Neural cell (in vitro differentiated cells): ENCODE results near the gene CEMIP. TPM values are rescaled to one million over a fixed set of nuclear protein-coding genes. Genes with fewer than 3 reads are reported as not detected.

Source experiments
- H2AFZ ChIP-seq: fragments of 200-600, 300-800 bp; sonication (generic), shearing (Covaris generic); 2 replicates; pipeline ENCODE4 v1.6.0; 2014; ENCODE audit warnings: low read depth, mild to moderate bottlenecking, antibody characterized with exemption, low read length, moderate library complexity
- H3F3A ChIP-seq: fragments of 200-600 bp; shearing (Covaris generic); 2 replicates; pipeline ENCODE4 v1.6.1; 2016; ENCODE audit warnings: mild to moderate bottlenecking, moderate library complexity, mixed read lengths, antibody characterized with exemption, low read length; ENCODE audit not compliant: insufficient read depth, poor library complexity, severe bottlenecking
- H3K27ac ChIP-seq: fragments of 200-600, 300-800 bp; sonication (generic), shearing (Covaris generic); 2 replicates; pipeline ENCODE4 v1.5.1; 2014; ENCODE audit warnings: mild to moderate bottlenecking, low read length, moderate library complexity
- H3K27me3 ChIP-seq: fragments of 300-800, 200-600 bp; sonication (generic), shearing (Covaris generic); 2 replicates; pipeline ENCODE4 v1.6.0; 2014; ENCODE audit warnings: mild to moderate bottlenecking, low read depth, low read length, moderate library complexity; ENCODE audit not compliant: insufficient read depth
- H3K36me3 ChIP-seq: fragments of 300-800, 200-600 bp; sonication (generic), shearing (Covaris generic); 2 replicates; pipeline ENCODE4 v1.5.1; 2014; ENCODE audit warnings: mild to moderate bottlenecking, antibody characterized with exemption, low read length, moderate library complexity; ENCODE audit not compliant: insufficient read depth
- H3K4me2 ChIP-seq: fragments of 300-800, 200-600 bp; sonication (generic), shearing (Covaris generic); 2 replicates; pipeline ENCODE4 v1.6.0; 2014; ENCODE audit warnings: mild to moderate bottlenecking, low read length
- H3K4me3 ChIP-seq: fragments of 300-800, 200-600 bp; sonication (generic), shearing (Covaris generic); 2 replicates; pipeline ENCODE4 v1.5.1; 2014; ENCODE audit warnings: mild to moderate bottlenecking, low read length, moderate library complexity
- H3K79me2 ChIP-seq: fragments of 200-600 bp; shearing (Covaris generic); replicated peaks from 2 replicates; pipeline ENCODE4 v1.6.0; 2014; ENCODE audit warnings: mild to moderate bottlenecking, low read length, moderate library complexity; ENCODE audit not compliant: insufficient read depth
- H3K9ac ChIP-seq: fragments of 300-800, 200-600 bp; sonication (generic), shearing (Covaris generic); 2 replicates; pipeline ENCODE4 v1.6.1; 2016; ENCODE audit warnings: mild to moderate bottlenecking, low read length, mixed read lengths
- H3K9me2 ChIP-seq: fragments of 200-600 bp; shearing (Covaris generic); 2 replicates; pipeline ENCODE4 v1.6.1; 2016; ENCODE audit warnings: mild to moderate bottlenecking, low read length, mixed read lengths; ENCODE audit not compliant: insufficient read depth
- H3K9me3 ChIP-seq: fragments of 200-600, 300-800 bp; sonication (generic), shearing (Covaris generic); 2 replicates; pipeline ENCODE4 v1.6.1; 2016; ENCODE audit warnings: mild to moderate bottlenecking, mixed run types, low read length, moderate library complexity, mixed read lengths
- H4K20me1 ChIP-seq: fragments of 200-600 bp; shearing (Covaris generic); 2 replicates; pipeline ENCODE4 v1.6.1; 2016; ENCODE audit warnings: mild to moderate bottlenecking, mixed run types; ENCODE audit not compliant: insufficient read depth
- CTCF ChIP-seq: fragments of 450-650 bp; IDR thresholded peaks from 2 replicates; pipeline ENCODE4 v1.5.1; 2014; ENCODE audit warnings: antibody characterized with exemption, mild to moderate bottlenecking, moderate library complexity; ENCODE audit not compliant: poor library complexity, severe bottlenecking
- EP300 ChIP-seq: fragments of 450-650 bp; conservative IDR thresholded peaks from 2 replicates; pipeline ENCODE4 v1.6.1; 2014; ENCODE audit warnings: antibody characterized with exemption, mild to moderate bottlenecking, moderate library complexity; ENCODE audit not compliant: poor library complexity, severe bottlenecking
- EZH2 ChIP-seq: fragments of 200-600, 300-800 bp; shearing (Covaris generic), sonication (generic); IDR thresholded peaks from 2 replicates; pipeline ENCODE4 v1.6.1; 2014; ENCODE audit warnings: antibody characterized with exemption, low read length, borderline replicate concordance, mild to moderate bottlenecking; ENCODE audit not compliant: insufficient read depth, poor library complexity, severe bottlenecking
- MXI1 ChIP-seq: fragments of 450-650 bp; conservative IDR thresholded peaks from 2 replicates; pipeline ENCODE4 v1.6.1; 2014; ENCODE audit warnings: antibody characterized with exemption, mild to moderate bottlenecking; ENCODE audit not compliant: poor library complexity, severe bottlenecking
- POLR2AphosphoS5 ChIP-seq: IDR thresholded peaks from 2 replicates; pipeline ENCODE4 v1.6.1; 2012
- RAD21 ChIP-seq: fragments of 450-650 bp; conservative IDR thresholded peaks from 2 replicates; pipeline ENCODE4 v1.6.1; 2014; ENCODE audit warnings: antibody characterized with exemption, mild to moderate bottlenecking, moderate library complexity
- REST ChIP-seq: IDR thresholded peaks from 2 replicates; pipeline ENCODE4 v1.6.1; 2012; ENCODE audit warnings: borderline replicate concordance
- SMC3 ChIP-seq: fragments of 450-650 bp; conservative IDR thresholded peaks from 2 replicates; pipeline ENCODE4 v1.6.1; 2014; ENCODE audit warnings: antibody characterized with exemption, mild to moderate bottlenecking, moderate library complexity; ENCODE audit not compliant: poor library complexity
- TAF1 ChIP-seq: IDR thresholded peaks from 2 replicates; pipeline ENCODE4 v1.6.1; 2012; ENCODE audit warnings: low read depth
- polyA plus RNA-seq: library from polyadenylated mRNA; depleted of rRNA; stranded (reverse); fragments of >200 nt; gene quantifications from 2 replicates; pipeline ENCODE4 v1.2.3, GENCODE V29; 2014

The CEMIP gene
- polyA plus RNA-seq, 1 donor from 2014 or later: 0.04 TPM

- no peaks in the 10 kb centered on the region for H3K9me3 ChIP-seq
- no peaks in the 10 kb centered on the region for H3K36me3 ChIP-seq
- H3K27me3 ChIP-seq: no peaks in the 10 kb centered on the region
- no peak overlapping the region for H3K4me2 ChIP-seq
- no peaks in the 10 kb centered on the region for H3K79me2 ChIP-seq
- no peak overlapping the region for H3K27ac ChIP-seq
- no peak overlapping the region for H3K9ac ChIP-seq
- no peaks in the 10 kb centered on the region for H3K9me2 ChIP-seq
- no peak overlapping the region for H2AFZ ChIP-seq
- H4K20me1 ChIP-seq: no peaks in the 10 kb centered on the region
- H3K4me3 ChIP-seq: no peak overlapping the region
- no peak for TF ChIP-seq EZH2
- TF ChIP-seq MXI1: no peak
- TF ChIP-seq CTCF: no peak
- no peak for TF ChIP-seq RAD21
- TF ChIP-seq TAF1: no peak
- no peak for TF ChIP-seq EP300
- no peak for TF ChIP-seq POLR2AphosphoS5
- no peak for TF ChIP-seq REST
- TF ChIP-seq SMC3: no peak
- H3F3A ChIP-seq: no peaks in the 10 kb centered on the region
These were observed 52.5 kb downstream of the CEMIP start for GRCh38 chr15:80831606-80832224.

GRCh38 chr15:80832686-80833085, 53.5 kb downstream of the CEMIP start:
- Histone ChIP-seq H3K9ac (no peak overlapping the region), H3F3A (no peaks in the 10 kb centered on the region), H3K27me3 (no peaks in the 10 kb centered on the region), H3K9me2 (no peaks in the 10 kb centered on the region), H3K4me2 (no peak overlapping the region), H3K9me3 (no peaks in the 10 kb centered on the region), H2AFZ (no peak overlapping the region), H4K20me1 (no peaks in the 10 kb centered on the region), H3K4me3 (no peak overlapping the region), H3K36me3 (no peaks in the 10 kb centered on the region), H3K27ac (no peak overlapping the region), H3K79me2 (no peaks in the 10 kb centered on the region)
- no peak for TF ChIP-seq REST
- no peak for TF ChIP-seq EP300
- no peak for TF ChIP-seq RAD21
- TF ChIP-seq EZH2: no peak
- no peak for TF ChIP-seq TAF1
- no peak for TF ChIP-seq POLR2AphosphoS5
- TF ChIP-seq SMC3: no peak
- no peak for TF ChIP-seq MXI1
- TF ChIP-seq CTCF: no peak
